Neural progenitor cell (in vitro differentiated cells): ENCODE measurements around the gene FAAP100. TPM values are rescaled to one million over a fixed set of nuclear protein-coding genes. Genes with fewer than 3 reads are reported as not detected.

Experiments used
- DNase-seq: peaks from one replicate; pipeline ENCODE4 v3.0.0-alpha.2; 2016; ENCODE audit warnings: low spot score
- H2AFZ ChIP-seq: fragments of 200-600 bp; sonication (generic); replicated peaks from 2 replicates; pipeline ENCODE4 v1.6.1; 2016; ENCODE audit warnings: antibody characterized with exemption
- H3F3A ChIP-seq: fragments of 200-600 bp; sonication (generic); 2 replicates; pipeline ENCODE4 v1.6.1; 2016; ENCODE audit warnings: antibody characterized with exemption, low read depth
- H3K27ac ChIP-seq: fragments of 200-600 bp; sonication (generic); 2 replicates; pipeline ENCODE4 v1.5.1; 2016; ENCODE audit warnings: mild to moderate bottlenecking
- H3K27me3 ChIP-seq: fragments of 200-600 bp; sonication (generic); 2 replicates; pipeline ENCODE4 v1.6.1; 2016; ENCODE audit warnings: mild to moderate bottlenecking, moderate library complexity
- H3K36me3 ChIP-seq: fragments of 200-600 bp; sonication (generic); 2 replicates; pipeline ENCODE4 v1.5.1; 2016
- H3K4me1 ChIP-seq: fragments of 200-600 bp; sonication (generic); 2 replicates; pipeline ENCODE4 v1.6.1; 2016; ENCODE audit warnings: mixed run types
- H3K4me2 ChIP-seq: fragments of 200-600 bp; sonication (generic); 2 replicates; pipeline ENCODE4 v1.6.1; 2016
- H3K4me3 ChIP-seq: fragments of 200-600 bp; sonication (generic); 2 replicates; pipeline ENCODE4 v1.5.1; 2016
- H3K79me2 ChIP-seq: fragments of 200-600 bp; sonication (generic); 2 replicates; pipeline ENCODE4 v1.6.1; 2016; ENCODE audit warnings: low read depth
- H3K9ac ChIP-seq: fragments of 200-600 bp; sonication (generic); 2 replicates; pipeline ENCODE4 v1.6.1; 2016
- H3K9me3 ChIP-seq: fragments of 200-600 bp; sonication (generic); 2 replicates; pipeline ENCODE4 v1.5.1; 2016; ENCODE audit warnings: low read depth
- H4K20me1 ChIP-seq: fragments of 200-600 bp; sonication (generic); 2 replicates; pipeline ENCODE4 v1.6.1; 2016; ENCODE audit warnings: low read depth
- H3K27ac Mint-ChIP-seq: 3 replicates; pipeline ENCODE4 v1.8.0; 2021; ENCODE audit warnings: mixed read lengths
- H3K27me3 Mint-ChIP-seq: 2 replicates; pipeline ENCODE4 v1.8.0; 2022; ENCODE audit warnings: low read depth, mild to moderate bottlenecking, inconsistent platforms, moderate library complexity, mixed read lengths; ENCODE audit not compliant: insufficient read depth
- H3K36me3 Mint-ChIP-seq: 3 replicates; pipeline ENCODE4 v1.8.0; 2021; ENCODE audit warnings: mixed read lengths
- H3K4me1 Mint-ChIP-seq: 3 replicates; pipeline ENCODE4 v1.8.0; 2021; ENCODE audit warnings: mixed read lengths
- H3K4me3 Mint-ChIP-seq: 3 replicates; pipeline ENCODE4 v1.8.0; 2021; ENCODE audit warnings: mild to moderate bottlenecking, moderate library complexity, mixed read lengths
- H3K9me3 Mint-ChIP-seq: 3 replicates; pipeline ENCODE4 v1.8.0; 2020; ENCODE audit warnings: mixed read lengths
- CTCF ChIP-seq: fragments of 200-600 bp; sonication (generic); IDR thresholded peaks from 2 replicates; pipeline ENCODE4 v1.5.1; 2017; ENCODE audit warnings: antibody characterized with exemption, mild to moderate bottlenecking
- EZH2 ChIP-seq: fragments of 200-600 bp; sonication (generic); IDR thresholded peaks from 2 replicates; pipeline ENCODE4 v1.6.1; 2017; ENCODE audit warnings: antibody characterized with exemption, mild to moderate bottlenecking, moderate library complexity
- EZH2phosphoT487 ChIP-seq: fragments of 200-600 bp; sonication (generic); IDR thresholded peaks from 2 replicates; pipeline ENCODE4 v1.6.1; 2017; ENCODE audit warnings: antibody characterized with exemption
- total RNA-seq: library from RNA; depleted of rRNA; stranded (reverse); fragments of >200 nt; gene quantifications from 2 replicates; pipeline ENCODE4 v1.2.3, GENCODE V29; 2015; ENCODE audit warnings: low replicate concordance

Gene FAAP100
- total RNA-seq, 1 donor from 2014 or later, result 9.7 TPM

- Mint-ChIP-seq H3K27me3 (peaks cover 37% of the 10 kb centered on the region), H3K27ac (peak overlapping the region; percentile 98), H3K4me3 (peak overlapping the region; percentile 91), H3K4me1 (peaks cover 54% of the 10 kb centered on the region), H3K36me3 (peaks cover 32% of the 10 kb centered on the region), H3K9me3 (peaks cover 7% of the 10 kb centered on the region)
- DNase-seq, result peak; percentile 85
- TF ChIP-seq EZH2 (no peak), CTCF (peak; percentile 3), EZH2phosphoT487 (no peak)
- Histone ChIP-seq H3K9ac (no peak overlapping the region), H3K4me2 (peak overlapping the region; percentile 99), H3K4me3 (peak overlapping the region; percentile 98), H3F3A (peaks cover 78% of the 10 kb centered on the region), H3K36me3 (no peaks in the 10 kb centered on the region), H3K27ac (no peak overlapping the region), H3K4me1 (peaks cover 33% of the 10 kb centered on the region), H4K20me1 (peaks cover 69% of the 10 kb centered on the region), H3K79me2 (peaks cover 47% of the 10 kb centered on the region), H2AFZ (no peak overlapping the region), H3K9me3 (no peaks in the 10 kb centered on the region), H3K27me3 (peaks cover 49% of the 10 kb centered on the region)
These were observed 38.2 kb downstream of the FAAP100 start for GRCh38 chr17:81513753-81514488.

DNA sequence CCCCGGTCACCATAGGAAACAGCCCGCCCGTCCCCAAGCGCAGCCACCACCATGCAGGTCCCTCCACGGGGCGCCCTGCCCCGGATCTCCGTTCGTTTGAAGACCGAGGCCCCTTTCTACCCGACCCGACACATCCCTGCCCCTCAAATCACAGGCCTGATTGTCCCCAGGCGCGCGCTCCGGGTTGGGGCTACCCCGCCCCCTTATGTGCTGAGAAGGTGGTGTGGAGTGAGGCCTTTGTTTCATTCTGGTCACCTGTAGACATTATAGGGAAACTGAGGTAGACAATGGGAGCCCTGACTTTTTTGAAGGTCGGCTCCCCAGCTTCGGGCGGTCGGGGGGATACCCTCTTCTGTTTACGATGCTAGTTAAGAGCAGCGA lies 38.8 kb downstream of the FAAP100 start:
- no peaks in the 10 kb centered on the region for H3K36me3 ChIP-seq
- H3K4me3 ChIP-seq, result peak overlapping the region; percentile 98
- H3K27me3 ChIP-seq, result peaks cover 43% of the 10 kb centered on the region
- no peak overlapping the region for H3K27ac ChIP-seq
- peak overlapping the region; percentile 99 for H3K4me2 ChIP-seq
- Mint-ChIP-seq H3K4me1 (peaks cover 54% of the 10 kb centered on the region), H3K27ac (peak overlapping the region; percentile 98), H3K27me3 (peaks cover 40% of the 10 kb centered on the region), H3K4me3 (peak overlapping the region; percentile 91), H3K9me3 (peaks cover 7% of the 10 kb centered on the region), H3K36me3 (peaks cover 36% of the 10 kb centered on the region)
- H3F3A ChIP-seq, result peaks cover 78% of the 10 kb centered on the region
- peaks cover 27% of the 10 kb centered on the region for H3K4me1 ChIP-seq
- H4K20me1 ChIP-seq, result peaks cover 69% of the 10 kb centered on the region
- no peaks in the 10 kb centered on the region for H3K9me3 ChIP-seq
- H2AFZ ChIP-seq, result no peak overlapping the region
- H3K9ac ChIP-seq, result no peak overlapping the region
- peaks cover 47% of the 10 kb centered on the region for H3K79me2 ChIP-seq
- no peak for TF ChIP-seq EZH2phosphoT487
- no peak for TF ChIP-seq CTCF
- no peak for TF ChIP-seq EZH2
- DNase-seq, result peak; percentile 87

DNA sequence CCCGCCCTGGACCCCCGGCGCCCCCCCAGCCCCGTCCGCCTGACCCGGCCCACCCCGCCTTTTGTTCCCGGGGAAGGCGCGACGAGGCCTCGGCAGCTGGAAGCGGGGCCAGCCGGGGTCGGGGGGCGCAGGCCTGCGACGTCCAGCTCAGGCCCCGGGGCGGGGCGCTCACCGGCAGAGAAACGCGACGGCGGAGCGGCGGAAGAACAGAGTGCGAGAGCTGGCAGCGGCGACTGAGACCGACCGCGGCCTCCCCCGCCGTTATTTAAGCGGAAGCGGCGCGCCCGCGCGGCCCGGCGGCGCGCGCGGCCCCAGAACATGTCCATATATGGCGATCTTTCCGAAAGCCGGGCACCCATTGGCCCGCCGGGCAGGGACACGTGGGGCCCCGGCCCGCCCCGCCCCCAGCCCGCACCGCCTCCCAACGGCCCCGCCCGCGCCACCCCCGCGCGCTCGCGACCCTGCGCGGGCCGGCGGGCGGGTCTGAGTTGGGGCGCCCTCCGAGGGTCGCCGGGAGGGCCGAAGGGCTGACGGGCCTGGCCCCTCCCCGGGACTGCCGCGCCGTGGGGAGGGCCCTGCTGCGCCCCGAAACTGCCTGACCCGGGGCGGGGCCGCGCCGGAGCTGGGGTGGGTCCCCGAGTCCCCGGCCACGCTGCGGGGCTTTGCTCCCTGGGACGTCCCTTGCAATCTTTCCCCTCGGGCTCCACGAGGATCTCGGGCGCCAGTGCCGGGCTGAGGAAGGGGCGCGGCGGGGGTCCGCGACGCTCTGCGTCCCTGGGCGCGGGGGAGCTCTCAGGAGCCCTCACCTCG lies 39.4 kb downstream of the FAAP100 start, which contains the start of gene ACTG1:
Gene ACTG1, minus strand, starts transcription at position 238 of the 810 bp plus-strand sequence. CDS start 445 bp downstream, outside the sequence.
- peak within 1 kb of the TSS; percentile 98 for H3K27ac Mint-ChIP-seq
- peaks cover 76% of the 10 kb centered on the region for H3F3A ChIP-seq
- DNase-seq, result peak; percentile 97
- H3K4me1 ChIP-seq, result peaks cover 23% of the 10 kb centered on the region
- peaks cover 37% of the 10 kb centered on the region for H3K27me3 ChIP-seq
- peak within 1 kb of the TSS; percentile 84 for H3K27ac ChIP-seq
- peaks cover 47% of the 10 kb centered on the region for H3K79me2 ChIP-seq
- H2AFZ ChIP-seq, result no peak within 1 kb of the TSS
- peaks cover 64% of the 10 kb centered on the region for H4K20me1 ChIP-seq
- H3K9me3 ChIP-seq, result no peaks in the 10 kb centered on the region
- TF ChIP-seq CTCF (no peak), EZH2 (no peak), EZH2phosphoT487 (no peak)
- H3K9me3 Mint-ChIP-seq, result peaks cover 8% of the 10 kb centered on the region
- peaks cover 49% of the 10 kb centered on the region for H3K4me1 Mint-ChIP-seq
- peak within 1 kb of the TSS; percentile 98 for H3K4me3 ChIP-seq
- peak within 1 kb of the TSS; percentile 99 for H3K4me2 ChIP-seq
- peak within 1 kb of the TSS; percentile 93 for H3K9ac ChIP-seq
- peaks cover 41% of the 10 kb centered on the region for H3K27me3 Mint-ChIP-seq
- peak within 1 kb of the TSS; percentile 98 for H3K4me3 Mint-ChIP-seq
- H3K36me3 ChIP-seq, result no peaks in the 10 kb centered on the region
- peaks cover 37% of the 10 kb centered on the region for H3K36me3 Mint-ChIP-seq
